ENCODE measurements around the gene ARL13B. TPM values are rescaled to one million over a fixed set of nuclear protein-coding genes. Genes with fewer than 3 reads are reported as not detected.

The ARL13B gene
- total and polyA plus RNA-seq, 9 donors: 6.2 to 16.3 (median 11.8) TPM

DNA sequence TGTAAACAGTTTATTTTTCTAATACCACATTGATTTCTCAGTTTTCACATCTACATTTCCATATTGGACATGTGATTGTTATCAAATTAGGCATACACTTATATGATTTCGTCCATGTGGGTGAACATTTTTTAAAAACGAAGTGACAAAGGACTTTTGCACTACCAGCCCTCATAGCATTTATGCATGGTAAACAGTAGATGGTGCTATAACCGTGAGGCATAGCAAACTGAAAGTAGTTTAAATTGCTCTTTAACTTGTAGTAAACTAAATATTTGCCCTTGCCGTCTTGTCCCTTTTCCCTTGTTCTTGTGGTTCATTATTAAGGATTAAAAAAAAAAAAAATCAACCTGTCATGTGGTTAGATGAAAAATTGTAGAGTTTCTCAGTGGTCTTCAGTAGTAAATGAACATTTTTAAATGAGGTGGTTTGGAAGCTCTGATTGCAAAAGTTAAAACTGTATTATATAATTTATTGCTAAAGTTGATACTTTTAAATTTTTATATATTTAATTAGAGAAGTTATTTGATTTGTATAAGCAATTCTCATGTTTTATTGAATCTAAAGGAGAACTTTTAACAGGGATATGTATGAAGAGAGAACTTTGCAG, 24.5 kb downstream of the ARL13B start:
- no peak for TF ChIP-seq POLR2A (IDR thresholded peaks at IDR 0.05)
- TF ChIP-seq CTCF (IDR thresholded peaks at IDR 0.05): peak; percentile 38 to 58 (median 56)
- intact Hi-C loops (cut with DNase I): loop anchor here in 1 of 4 donors (10.0 kb wide), 1 partner anchor 60 kb away; the partner anchor contains the start of genes DHFR2 and NSUN3
- no peak overlapping the region for H3K27ac ChIP-seq
- H3K36me3 ChIP-seq: no peaks in the 10 kb centered on the region
- no peaks in the 10 kb centered on the region for H3K27me3 ChIP-seq
- H3K4me1 ChIP-seq (ENCODE audit: insufficient read depth): peaks cover 1% of the 10 kb centered on the region
- WGBS, 3 donors: 2 to 3% (median 2%) methylated on average over 4 of the region's 4 CpGs
- DNase-seq: no peak
- peak overlapping the region; percentile 6 for H3K4me3 ChIP-seq
- no peaks in the 10 kb centered on the region for H3K9me3 ChIP-seq

GRCh38 chr3:94008253-94008652, 28.3 kb downstream of the ARL13B start:
- intact Hi-C loops (cut with DNase I): loop anchor here in 1 of 4 donors (10.0 kb wide), 1 partner anchor 57 kb away; the partner anchor contains the start of genes DHFR2 and NSUN3
- Histone ChIP-seq H3K9me3 (no peaks in the 10 kb centered on the region), H3K36me3 (no peaks in the 10 kb centered on the region), H3K27me3 (no peaks in the 10 kb centered on the region), H3K4me1 (ENCODE audit: insufficient read depth) (no peaks in the 10 kb centered on the region), H3K27ac (no peak overlapping the region), H3K4me3 (no peak overlapping the region)
- TF ChIP-seq POLR2A (IDR thresholded peaks at IDR 0.05) (no peak), CTCF (IDR thresholded peaks at IDR 0.05) (no peak), EP300 (IDR thresholded peaks at IDR 0.05) (no peak)
- 88 to 96% (median 88%) methylated on average over 2 of the region's 2 CpGs for WGBS, 3 donors
- DNase-seq: no peak

GRCh38 chr3:94009608-94010007, 29.7 kb downstream of the ARL13B start:
- 94 to 97% (median 95%) methylated on average over 2 of the region's 2 CpGs for WGBS, 3 donors
- TF ChIP-seq POLR2A (IDR thresholded peaks at IDR 0.05): no peak
- no peak for TF ChIP-seq CTCF (IDR thresholded peaks at IDR 0.05)
- no peak for TF ChIP-seq EP300 (IDR thresholded peaks at IDR 0.05)
- Histone ChIP-seq H3K27ac (no peak overlapping the region), H3K27me3 (no peaks in the 10 kb centered on the region), H3K36me3 (no peaks in the 10 kb centered on the region), H3K4me1 (ENCODE audit: insufficient read depth) (no peaks in the 10 kb centered on the region), H3K4me3 (no peak overlapping the region), H3K9me3 (no peaks in the 10 kb centered on the region)
- no peak for DNase-seq
- intact Hi-C loops (cut with DNase I): loop anchor here in 1 of 4 donors (10.0 kb wide), 1 partner anchor 55 kb away; the partner anchor contains the start of genes DHFR2 and NSUN3

DNA sequence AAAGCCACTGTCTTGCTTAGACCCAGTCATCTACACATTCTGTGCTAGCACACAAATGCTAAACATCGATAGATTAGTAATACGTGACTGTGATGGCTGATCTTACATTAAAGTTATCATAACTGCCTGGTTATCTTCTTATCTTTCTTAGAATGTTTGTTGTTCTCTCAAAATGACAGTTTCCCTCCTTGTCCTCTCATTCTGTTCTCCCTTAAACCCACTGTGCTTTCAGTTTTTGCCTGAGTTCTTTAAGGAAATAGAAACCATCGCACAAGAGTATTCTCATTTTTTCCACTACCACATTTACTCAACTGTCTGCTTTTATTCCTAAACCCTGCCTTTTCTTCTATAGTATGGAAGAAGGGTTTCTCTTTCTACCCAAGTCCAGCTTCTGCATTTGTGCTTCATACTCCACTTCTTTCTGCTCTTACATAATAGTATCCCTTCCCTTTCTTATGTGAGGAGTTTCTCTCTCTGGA, 31.3 kb downstream of the ARL13B start:
- intact Hi-C loops (cut with DNase I): no loop called here
- no peaks in the 10 kb centered on the region for H3K27me3 ChIP-seq
- 88 to 97% (median 95%) methylated on average over 3 of the region's 3 CpGs for WGBS, 3 donors
- no peak overlapping the region for H3K27ac ChIP-seq
- H3K36me3 ChIP-seq: no peaks in the 10 kb centered on the region
- no peak for TF ChIP-seq POLR2A (IDR thresholded peaks at IDR 0.05)
- no peak for TF ChIP-seq CTCF (IDR thresholded peaks at IDR 0.05)
- H3K9me3 ChIP-seq: no peaks in the 10 kb centered on the region
- no peak overlapping the region for H3K4me3 ChIP-seq
- no peak for DNase-seq
- no peaks in the 10 kb centered on the region for H3K4me1 ChIP-seq (ENCODE audit: insufficient read depth)

All from ovary (tissue), 9 donors.